GM21367 (cell line): ENCODE data around the gene EN2.

Source experiments
- ATAC-seq: cut with Tn5 transposase; IDR thresholded peaks from one replicate; pipeline ENCODE4 v1.9.1; 2021; ENCODE audit not compliant: unreplicated experiment

EN2 gene

DNA sequence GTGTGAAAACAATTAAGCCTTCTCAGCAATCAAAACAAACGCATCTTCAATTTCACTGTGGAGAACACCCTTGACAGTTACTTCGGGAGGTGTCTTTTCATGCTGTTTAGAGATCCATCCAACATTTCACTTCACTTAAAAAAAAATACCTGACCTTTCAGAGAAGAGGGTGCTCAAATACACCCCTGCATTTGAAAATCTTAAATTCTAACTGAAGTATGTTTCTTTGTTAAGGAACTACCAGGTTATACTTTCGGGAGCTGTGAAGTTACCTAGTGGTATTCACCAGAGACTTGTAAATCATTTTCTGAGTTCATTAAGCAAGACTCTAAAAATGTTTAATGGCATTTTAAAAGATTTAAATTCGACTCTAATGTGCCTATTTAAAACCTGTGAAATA lies 49.6 kb downstream of the EN2 start:
- no peak for ATAC-seq

DNA sequence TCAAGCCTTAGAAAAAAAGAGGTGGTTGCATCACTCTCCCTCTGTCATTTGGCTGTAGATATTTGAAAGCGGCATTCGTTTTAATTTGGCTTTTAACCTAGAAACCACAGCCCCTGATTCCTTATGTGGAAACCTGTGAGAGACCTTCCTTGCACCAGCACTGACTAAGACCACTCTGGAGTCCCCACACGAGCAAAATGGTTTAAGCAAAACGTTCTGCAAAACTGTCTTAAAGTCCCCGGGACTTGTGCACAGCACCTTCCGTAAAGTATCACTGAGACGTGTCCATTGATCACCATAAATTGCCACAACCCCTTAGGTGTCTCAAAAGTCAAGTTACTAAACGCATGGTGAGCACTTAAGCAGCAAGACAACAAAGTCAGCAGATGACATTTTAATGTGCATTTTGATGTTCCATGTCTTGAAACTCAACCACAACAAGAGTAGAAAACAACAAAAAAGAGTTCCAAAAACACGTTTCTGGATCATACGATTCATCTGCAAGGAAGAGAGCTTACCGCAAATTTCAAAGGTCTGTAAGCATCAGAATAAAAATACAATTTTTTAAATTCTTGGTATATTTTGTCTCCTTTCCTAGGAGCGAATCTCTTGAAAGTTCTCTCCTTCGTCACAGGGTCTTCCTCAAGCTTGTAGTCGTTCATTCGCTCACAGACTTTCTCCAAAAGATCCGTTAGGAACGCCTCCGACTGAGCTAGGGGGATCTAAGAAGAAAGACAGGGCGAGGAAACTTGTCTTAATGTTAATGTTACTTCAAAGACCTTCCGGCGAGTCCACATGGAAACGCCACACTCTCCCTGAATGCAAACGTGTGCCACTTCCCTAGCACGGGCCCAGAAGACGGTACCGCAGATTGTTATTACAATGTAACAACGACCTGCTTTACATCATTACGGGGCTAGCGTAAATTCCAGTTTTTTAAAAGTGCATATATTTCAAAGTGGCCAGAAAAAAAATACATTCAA lies 50.7 kb downstream of the EN2 start:
- no peak for ATAC-seq

DNA sequence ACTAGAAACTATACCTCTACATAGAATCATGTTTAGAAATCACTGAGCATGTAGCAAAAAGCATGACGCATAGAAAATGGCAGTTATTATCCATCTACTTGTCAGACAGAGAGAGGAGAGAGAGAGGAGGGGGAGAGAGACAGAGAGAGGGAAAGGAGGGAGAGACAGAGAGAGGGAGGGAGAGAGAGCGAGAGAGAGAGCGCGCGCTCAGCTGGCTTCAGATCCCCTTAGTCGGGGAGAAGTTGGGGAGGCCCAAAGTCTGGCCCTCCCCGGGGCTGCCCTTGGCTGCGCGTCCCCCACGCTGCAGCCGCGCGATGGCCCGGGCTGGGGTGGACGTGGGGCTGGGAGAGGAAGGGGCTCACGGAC lies 51.4 kb downstream of the EN2 start:
- no peak for ATAC-seq

DNA sequence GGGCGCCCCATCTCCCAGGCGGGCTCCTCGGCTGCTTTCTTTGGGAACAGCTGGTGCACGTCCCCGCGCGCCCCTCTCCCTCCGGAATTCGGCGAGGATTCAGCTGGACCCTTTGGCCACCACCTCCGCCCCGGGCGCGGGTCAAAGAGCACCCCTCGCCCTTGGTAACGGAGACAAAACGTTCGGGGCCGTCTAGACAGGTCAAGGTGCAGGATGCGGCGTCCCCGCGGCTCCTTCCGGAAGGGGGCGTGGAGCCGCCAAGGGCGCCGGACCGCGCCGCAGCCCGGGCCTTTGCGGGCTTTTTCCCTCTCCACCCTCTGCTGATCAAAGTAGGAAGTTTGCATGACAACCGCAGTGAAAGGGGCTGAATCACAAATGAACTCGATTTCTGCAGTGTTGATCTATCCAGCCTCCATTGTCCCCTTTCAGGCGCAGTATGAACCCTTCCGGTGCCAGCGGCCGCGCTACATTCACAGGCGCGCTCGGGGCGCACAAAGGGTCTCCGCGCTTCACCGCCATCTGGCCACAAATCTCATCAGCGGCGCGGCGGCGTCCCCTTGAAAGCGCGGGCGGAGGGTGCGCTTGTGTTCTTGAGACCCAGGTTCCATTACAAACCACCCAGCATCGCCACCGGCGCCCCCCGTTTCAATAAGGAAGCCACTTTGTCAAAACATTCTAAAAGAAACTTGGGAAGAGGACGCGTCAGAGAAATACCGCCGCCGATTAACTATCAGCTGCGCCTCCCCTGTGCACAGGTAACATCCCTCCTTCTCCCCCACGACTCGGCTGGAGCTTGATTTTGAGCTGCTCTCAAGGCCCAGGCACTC lies 52.0 kb downstream of the EN2 start:
- ATAC-seq: no peak

DNA sequence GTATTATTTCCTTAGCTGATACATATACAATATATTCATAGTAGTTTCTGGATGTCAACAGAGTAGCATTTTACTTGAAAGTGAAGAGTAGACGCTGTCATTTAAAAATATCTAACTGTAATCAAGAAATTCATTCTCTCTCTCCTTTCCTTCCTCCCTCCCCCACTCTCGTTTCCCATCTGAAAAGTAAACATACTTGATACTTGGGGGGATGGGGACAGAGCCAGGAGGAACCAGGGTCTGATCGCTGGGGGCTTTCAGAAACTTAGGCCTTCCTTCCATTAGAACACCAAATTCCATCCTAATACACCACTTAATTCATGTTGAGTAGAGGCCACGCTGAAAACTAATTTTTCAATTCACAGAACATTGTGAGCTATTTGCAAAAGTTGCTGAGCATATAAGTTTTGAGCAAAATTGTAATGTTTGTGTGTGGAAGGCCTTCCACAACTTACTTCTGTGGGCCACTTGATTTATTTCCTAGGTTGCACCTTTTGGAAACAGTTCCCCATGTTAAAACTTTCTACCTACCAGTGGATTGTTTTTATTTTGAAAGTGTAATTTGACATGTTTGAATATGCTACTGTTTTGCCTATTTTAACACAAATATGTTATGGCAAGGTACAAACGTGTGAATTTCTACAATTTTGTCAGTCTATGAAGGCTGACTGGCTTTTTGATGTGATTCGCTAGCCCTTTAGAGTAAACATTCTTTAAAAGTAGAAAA lies 53.2 kb downstream of the EN2 start:
- ATAC-seq: no peak

DNA sequence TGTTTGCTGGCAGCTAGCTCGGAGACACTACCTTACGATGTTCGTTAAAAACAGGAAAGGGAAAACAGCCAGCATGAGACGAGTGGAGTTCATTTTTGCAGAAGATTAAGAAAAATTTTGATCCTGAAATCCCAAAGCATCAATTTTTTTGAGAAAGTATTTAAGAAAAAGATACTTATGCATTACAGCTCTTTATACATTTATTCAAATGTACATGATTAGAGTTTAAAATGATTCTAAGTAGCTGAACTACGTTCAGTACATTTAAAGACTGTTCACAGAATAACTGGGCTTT lies 53.7 kb downstream of the EN2 start:
- no peak for ATAC-seq

DNA sequence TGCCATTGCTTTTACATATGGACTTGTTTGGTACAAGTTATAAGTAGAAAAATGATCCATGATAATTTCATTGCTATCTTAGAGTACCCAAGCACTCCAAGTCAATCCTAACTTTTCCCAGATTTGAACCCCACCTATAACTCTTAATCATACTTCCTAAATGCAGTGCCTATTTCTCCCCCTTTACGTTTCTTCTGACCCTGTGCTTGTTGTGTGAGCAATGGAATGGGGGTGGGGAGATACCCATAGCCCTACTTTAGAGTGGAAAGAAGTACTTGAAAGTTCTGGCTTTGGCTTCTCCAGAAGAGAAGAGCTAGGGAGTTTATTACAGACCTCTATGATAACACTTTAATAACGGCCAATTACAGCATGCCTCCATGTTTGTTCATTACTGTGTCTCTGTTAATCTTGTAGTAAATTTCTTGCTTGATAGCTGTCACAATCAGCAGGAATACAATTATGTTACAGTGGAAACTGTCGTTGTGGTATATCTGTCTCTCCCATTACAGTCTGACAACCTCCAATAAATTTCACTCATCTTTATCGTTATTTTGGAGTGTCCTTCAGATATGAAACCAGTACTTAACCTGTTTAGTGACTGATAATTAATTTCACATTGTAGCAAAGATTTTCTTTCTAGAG lies 54.4 kb downstream of the EN2 start:
- no peak for ATAC-seq

DNA sequence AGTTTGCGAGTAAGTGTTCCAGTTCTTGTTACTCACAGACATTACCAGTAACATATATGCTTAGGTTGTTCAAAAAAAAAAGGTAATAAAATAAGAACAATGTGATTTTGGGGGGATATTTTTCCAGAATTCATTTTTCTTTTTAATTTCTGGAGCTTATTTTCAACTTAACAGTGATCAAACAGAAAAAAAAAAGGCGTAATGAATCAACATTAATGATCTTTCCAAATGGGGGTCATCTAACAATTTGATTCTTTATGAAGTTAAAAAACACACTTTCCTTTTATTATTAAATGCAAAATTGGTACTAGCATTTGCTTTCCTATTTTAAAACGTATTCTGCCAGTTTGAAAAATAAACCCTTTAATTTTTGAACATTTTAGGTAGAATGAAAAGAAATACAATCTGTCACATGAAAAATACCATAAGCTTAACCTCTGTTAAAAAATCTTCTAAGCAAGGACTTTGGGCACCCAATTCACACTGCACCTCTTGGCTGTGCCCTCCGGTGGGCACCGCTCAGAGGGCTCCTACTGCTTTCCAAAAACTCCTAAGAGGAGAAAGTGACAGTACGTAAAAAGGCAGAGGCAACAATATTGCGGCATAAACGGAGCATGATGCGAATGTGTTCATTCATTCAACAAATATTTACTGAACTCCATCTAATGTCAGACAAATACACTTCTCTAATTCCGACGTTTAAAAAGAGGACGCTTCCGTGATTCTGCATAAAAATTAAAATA lies 55.8 kb downstream of the EN2 start:
- ATAC-seq: no peak

DNA sequence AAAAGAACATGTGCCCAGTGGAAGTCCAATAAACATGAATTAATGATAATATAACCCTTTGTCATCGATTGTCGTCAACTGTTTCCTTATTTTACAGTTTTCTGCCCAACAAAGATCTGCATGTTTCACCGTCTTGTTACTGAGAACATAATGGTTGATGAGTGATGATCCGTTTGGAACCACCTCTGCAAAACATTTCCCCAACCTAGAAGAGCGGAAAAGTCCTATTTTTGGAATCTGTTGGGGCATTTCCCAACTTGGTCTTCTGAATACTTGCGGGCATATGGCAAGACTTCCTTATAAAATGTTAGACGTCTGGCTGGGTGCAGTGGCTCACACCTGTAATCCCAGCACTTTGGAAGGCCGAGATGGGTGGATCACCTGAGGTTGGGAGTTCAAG lies 56.4 kb downstream of the EN2 start:
- no peak for ATAC-seq
